ENCODE results near the gene MGLL.

The MGLL gene

DNA sequence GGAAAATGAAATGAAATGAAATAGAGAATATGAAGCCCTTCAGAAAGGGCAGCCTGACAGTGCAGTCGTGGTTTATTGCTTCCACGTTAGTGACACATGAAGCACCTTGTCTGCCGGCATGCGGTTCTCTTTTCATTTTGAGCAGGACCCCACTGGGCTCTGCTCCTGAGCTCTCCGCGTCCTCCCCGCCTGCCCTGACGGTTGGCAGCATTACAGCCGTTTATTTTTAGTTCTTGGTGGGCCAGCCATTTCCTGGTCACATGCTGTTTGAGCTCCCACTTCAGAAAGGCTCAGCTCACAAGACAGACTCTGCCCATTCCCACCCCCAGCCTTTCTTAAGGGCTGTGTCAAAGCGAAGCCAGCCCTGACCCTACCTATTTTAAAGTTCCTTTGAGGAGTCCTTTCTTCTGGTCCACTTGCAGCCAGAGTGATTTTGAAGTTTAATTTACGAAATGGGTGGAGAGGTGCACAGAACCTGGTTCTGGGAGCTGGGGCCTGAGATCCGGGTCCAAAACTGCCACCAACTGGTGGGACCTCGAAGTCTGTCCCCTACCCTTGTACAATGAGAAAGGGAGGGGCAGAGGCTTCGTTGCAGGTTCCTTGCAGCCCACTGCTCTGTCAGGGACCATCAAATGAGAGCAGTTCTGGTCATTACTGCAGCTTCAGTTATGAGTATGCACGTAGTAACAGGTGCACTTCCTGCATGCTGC, 60.1 kb downstream of the MGLL start:
- no peaks in the 10 kb centered on the region for H3K27me3 ChIP-seq (ENCODE audit: control insufficient read depth, insufficient read depth, low read length)
- H3K27ac ChIP-seq (ENCODE audit: low read depth, low read length) = peak overlapping the region; percentile 58
- H3K4me1 ChIP-seq (ENCODE audit: control insufficient read depth, insufficient read depth, low read length) = peaks cover 21% of the 10 kb centered on the region
- H3K36me3 ChIP-seq (ENCODE audit: control insufficient read depth, insufficient read depth, low read length) = no peaks in the 10 kb centered on the region
- H3K4me3 ChIP-seq (ENCODE audit: low read length) = peak overlapping the region; percentile 28
- H3K9ac ChIP-seq (ENCODE audit: low read length) = no peak overlapping the region

DNA sequence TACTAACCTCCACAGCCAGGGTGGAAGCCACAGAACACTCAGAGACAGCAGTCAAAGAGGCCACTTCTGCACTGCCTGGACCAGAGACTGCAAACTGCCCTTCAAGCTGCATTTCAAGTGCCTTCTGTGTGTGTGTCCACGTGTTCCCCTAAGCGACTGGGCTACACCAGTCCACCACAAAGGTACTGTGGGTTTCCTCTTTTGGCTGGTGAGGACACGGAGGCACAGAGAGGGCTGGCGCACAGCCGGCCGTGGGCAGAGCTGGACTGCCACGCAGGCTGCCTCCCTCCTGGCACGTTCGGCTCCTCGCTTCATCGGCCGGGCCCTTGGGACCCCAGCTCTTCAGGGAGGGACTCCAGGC, 60.9 kb downstream of the MGLL start:
- Histone ChIP-seq H3K4me1 (ENCODE audit: control insufficient read depth, insufficient read depth, low read length) (peaks cover 21% of the 10 kb centered on the region), H3K4me3 (ENCODE audit: low read length) (peak overlapping the region; percentile 3), H3K27ac (ENCODE audit: low read depth, low read length) (peak overlapping the region; percentile 38), H3K27me3 (ENCODE audit: control insufficient read depth, insufficient read depth, low read length) (no peaks in the 10 kb centered on the region), H3K9ac (ENCODE audit: low read length) (no peak overlapping the region), H3K36me3 (ENCODE audit: control insufficient read depth, insufficient read depth, low read length) (no peaks in the 10 kb centered on the region)

DNA sequence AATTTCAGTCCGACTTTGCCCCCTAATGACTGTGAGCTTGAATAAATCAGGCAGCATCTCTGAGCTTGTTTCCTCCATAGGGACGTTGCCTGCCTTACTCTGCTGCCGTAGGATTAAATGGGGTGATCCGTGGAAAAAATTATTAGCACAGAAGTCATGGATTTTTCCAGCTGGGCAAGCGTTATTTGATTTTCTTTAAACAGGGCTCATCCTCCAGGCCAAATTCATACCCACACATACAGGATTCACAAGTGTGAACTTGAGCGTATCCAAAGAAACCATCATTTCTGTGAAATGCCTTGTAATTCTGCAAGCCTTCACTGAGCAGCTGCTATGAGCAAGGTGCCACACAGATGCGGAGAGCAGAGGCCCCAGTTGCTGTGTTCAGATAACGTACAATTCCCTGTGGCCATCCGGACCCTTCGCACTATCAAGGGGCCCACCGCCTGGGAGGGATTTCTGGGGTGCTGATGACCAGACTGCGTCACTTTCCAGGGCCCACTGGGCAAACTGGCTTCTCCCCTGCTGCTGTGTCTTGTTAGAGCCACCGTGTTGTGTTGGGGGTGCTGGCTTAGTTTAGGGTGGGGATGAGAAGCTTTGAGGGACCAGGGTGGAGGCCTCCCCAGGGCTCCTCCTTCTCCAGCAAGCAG, 61.4 kb downstream of the MGLL start:
- no peaks in the 10 kb centered on the region for H3K27me3 ChIP-seq (ENCODE audit: control insufficient read depth, insufficient read depth, low read length)
- no peak overlapping the region for H3K9ac ChIP-seq (ENCODE audit: low read length)
- H3K4me1 ChIP-seq (ENCODE audit: control insufficient read depth, insufficient read depth, low read length) = peaks cover 21% of the 10 kb centered on the region
- no peak overlapping the region for H3K4me3 ChIP-seq (ENCODE audit: low read length)
- H3K36me3 ChIP-seq (ENCODE audit: control insufficient read depth, insufficient read depth, low read length) = no peaks in the 10 kb centered on the region
- peak overlapping the region; percentile 38 for H3K27ac ChIP-seq (ENCODE audit: low read depth, low read length)

DNA sequence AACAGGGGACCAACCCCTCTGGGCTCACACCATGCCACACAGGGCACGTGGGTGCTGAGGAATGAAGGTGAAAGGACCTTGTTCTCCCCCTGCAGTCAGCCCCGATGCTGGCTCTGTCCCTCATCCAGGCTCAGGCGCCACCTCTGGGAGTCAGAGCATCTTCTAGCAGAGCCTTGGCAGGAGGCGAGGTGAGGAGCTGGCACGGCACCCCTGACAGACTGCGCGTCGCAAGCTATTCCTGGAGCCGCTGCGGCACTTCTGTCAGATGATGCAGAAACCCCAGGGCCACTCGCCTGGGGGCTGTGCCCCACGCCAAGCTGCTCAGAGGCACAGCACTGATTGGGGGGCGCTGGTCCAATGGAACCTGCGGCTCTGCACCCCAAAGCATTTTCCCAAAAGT, 62.0 kb downstream of the MGLL start:
- peaks cover 21% of the 10 kb centered on the region for H3K4me1 ChIP-seq (ENCODE audit: control insufficient read depth, insufficient read depth, low read length)
- no peak overlapping the region for H3K9ac ChIP-seq (ENCODE audit: low read length)
- no peaks in the 10 kb centered on the region for H3K27me3 ChIP-seq (ENCODE audit: control insufficient read depth, insufficient read depth, low read length)
- no peaks in the 10 kb centered on the region for H3K36me3 ChIP-seq (ENCODE audit: control insufficient read depth, insufficient read depth, low read length)
- H3K27ac ChIP-seq (ENCODE audit: low read depth, low read length) = no peak overlapping the region
- H3K4me3 ChIP-seq (ENCODE audit: low read length) = no peak overlapping the region

DNA sequence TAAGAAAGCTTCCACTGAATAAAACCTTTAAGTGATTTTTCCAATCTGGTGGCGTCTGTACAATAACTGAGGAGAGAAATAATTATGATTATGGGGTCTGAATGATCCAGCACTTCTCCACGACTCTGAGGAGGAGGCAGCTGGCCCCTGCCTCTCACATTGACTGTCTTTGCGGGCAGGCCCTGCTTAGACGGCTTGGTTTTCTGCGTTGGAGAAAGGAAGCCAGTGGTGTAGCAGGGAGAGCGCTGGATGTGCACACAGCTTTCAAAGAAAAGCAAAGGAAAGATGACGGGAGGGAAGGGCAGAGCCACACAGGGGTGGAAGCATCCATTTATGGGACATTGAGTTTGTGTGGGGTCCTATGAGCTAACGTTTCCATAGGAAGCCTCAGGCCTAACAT, 62.5 kb downstream of the MGLL start:
- H3K36me3 ChIP-seq (ENCODE audit: control insufficient read depth, insufficient read depth, low read length) = no peaks in the 10 kb centered on the region
- peaks cover 21% of the 10 kb centered on the region for H3K4me1 ChIP-seq (ENCODE audit: control insufficient read depth, insufficient read depth, low read length)
- no peak overlapping the region for H3K4me3 ChIP-seq (ENCODE audit: low read length)
- no peaks in the 10 kb centered on the region for H3K27me3 ChIP-seq (ENCODE audit: control insufficient read depth, insufficient read depth, low read length)
- no peak overlapping the region for H3K27ac ChIP-seq (ENCODE audit: low read depth, low read length)
- H3K9ac ChIP-seq (ENCODE audit: low read length) = no peak overlapping the region

DNA sequence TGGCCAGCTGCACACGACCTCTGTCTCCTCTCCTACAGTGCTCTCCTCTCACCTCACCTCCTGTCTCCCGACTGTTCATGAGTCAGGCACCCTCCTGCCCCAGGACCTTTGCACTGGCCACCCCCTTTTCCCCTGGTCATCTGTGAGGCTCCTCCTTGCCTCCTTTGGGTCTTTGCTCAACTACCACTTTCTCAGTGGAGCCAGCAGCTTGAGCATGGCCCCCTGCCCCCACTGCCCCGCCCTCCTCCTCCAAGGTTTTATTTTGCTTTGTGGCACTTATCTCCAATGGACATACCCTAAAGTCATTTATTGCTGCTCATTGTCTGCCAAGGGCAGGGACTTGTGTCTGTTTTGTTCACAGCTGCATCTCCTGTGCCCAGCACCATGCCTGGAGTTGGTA, 64.3 kb downstream of the MGLL start:
- Histone ChIP-seq H3K4me1 (ENCODE audit: control insufficient read depth, insufficient read depth, low read length) (peaks cover 17% of the 10 kb centered on the region), H3K27me3 (ENCODE audit: control insufficient read depth, insufficient read depth, low read length) (no peaks in the 10 kb centered on the region), H3K36me3 (ENCODE audit: control insufficient read depth, insufficient read depth, low read length) (no peaks in the 10 kb centered on the region), H3K9ac (ENCODE audit: low read length) (no peak overlapping the region), H3K27ac (ENCODE audit: low read depth, low read length) (no peak overlapping the region), H3K4me3 (ENCODE audit: low read length) (no peak overlapping the region)

DNA sequence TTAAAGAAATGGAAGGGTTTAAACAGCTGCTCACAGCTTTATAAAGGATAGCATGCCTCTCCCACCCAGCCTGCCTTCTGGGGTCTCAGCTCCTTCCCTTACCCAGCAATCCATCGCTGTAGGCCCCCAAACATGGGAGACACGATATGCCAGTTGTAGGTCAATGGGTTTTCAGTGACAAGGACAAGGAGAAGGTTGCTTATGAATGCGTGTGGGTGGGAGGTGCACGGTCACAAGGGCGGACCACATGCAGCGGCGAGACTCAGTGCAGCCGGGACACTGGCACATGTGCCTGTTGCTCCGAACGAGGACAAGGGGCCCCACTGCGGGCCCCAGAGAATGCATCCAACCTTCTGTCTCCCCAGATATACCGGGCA, 67.0 kb downstream of the MGLL start:
- Histone ChIP-seq H3K4me3 (ENCODE audit: low read length) (no peak overlapping the region), H3K36me3 (ENCODE audit: control insufficient read depth, insufficient read depth, low read length) (no peaks in the 10 kb centered on the region), H3K27me3 (ENCODE audit: control insufficient read depth, insufficient read depth, low read length) (no peaks in the 10 kb centered on the region), H3K9ac (ENCODE audit: low read length) (no peak overlapping the region), H3K27ac (ENCODE audit: low read depth, low read length) (no peak overlapping the region), H3K4me1 (ENCODE audit: control insufficient read depth, insufficient read depth, low read length) (no peaks in the 10 kb centered on the region)

DNA sequence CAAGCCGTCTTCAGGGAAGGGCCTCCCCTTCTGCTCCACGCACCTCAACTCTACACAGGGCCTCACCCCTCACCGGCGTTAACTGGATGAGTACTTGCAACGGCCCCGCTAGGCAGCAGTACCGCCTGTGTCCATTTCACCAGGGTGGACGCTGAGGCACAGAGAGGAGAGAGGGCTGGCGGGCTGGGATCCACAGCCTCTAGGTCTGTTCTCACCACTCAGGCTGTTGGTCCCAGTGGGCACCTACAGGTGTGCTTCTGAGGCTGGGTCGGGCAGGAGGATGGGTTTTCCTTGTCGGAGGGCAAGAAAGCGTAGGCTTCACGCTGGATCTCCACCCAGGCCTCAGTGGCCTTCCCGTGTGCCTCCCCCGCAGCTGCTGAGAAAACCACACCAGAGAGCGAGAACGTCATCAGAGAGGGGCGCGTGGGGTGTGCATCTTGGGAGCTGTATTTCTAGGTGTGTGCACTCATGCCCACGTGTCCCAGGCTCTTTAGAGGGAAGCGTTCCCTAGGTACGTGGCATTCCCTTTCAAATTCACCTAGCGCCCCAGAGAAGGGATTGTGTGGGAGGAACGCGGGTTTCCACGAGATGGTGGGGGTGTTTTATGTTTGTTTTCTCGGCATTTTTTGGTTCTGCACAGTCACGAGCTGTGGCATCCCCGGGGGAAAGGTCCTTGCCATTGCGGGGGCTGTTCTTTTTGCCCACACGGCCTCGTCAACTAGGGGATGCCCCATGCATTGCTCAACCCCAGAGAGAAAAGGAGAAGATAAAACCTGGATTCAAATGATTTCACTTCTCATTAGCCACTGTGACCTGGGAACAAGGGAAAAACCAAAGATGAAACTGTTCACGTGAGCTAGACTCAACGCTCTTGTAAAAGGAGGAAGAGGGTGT, 67.7 kb downstream of the MGLL start:
- no peak overlapping the region for H3K4me3 ChIP-seq (ENCODE audit: low read length)
- no peak overlapping the region for H3K27ac ChIP-seq (ENCODE audit: low read depth, low read length)
- no peaks in the 10 kb centered on the region for H3K4me1 ChIP-seq (ENCODE audit: control insufficient read depth, insufficient read depth, low read length)
- H3K27me3 ChIP-seq (ENCODE audit: control insufficient read depth, insufficient read depth, low read length) = no peaks in the 10 kb centered on the region
- H3K9ac ChIP-seq (ENCODE audit: low read length) = no peak overlapping the region
- no peaks in the 10 kb centered on the region for H3K36me3 ChIP-seq (ENCODE audit: control insufficient read depth, insufficient read depth, low read length)

DNA sequence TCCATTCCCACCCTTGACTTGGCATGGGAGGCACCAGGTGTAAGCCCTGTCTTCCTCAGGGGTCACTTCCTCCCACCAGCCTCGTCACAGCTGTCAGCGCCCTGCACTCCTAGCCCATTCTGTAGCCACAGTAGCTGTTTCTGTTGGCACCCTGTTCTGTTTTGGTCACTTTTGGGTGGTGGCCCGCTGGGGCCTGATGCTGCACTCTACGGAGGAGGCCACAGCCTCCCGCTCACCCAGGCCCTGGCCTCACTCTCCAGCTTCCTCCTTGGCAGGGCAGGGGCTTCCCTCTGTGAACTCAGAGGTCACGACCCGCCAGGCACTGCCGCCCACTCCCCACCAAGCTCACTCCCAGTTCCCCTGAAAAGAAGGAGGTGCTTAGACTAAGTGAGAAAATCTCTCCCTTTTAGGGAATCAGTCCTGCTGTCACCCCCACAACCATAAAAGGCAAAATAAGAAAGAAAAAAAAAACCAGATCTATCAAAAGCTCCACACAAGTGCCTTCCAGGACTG, 68.4 kb downstream of the MGLL start:
- Histone ChIP-seq H3K4me3 (ENCODE audit: low read length) (no peak overlapping the region), H3K9ac (ENCODE audit: low read length) (no peak overlapping the region), H3K4me1 (ENCODE audit: control insufficient read depth, insufficient read depth, low read length) (peaks cover 5% of the 10 kb centered on the region), H3K27me3 (ENCODE audit: control insufficient read depth, insufficient read depth, low read length) (no peaks in the 10 kb centered on the region), H3K36me3 (ENCODE audit: control insufficient read depth, insufficient read depth, low read length) (no peaks in the 10 kb centered on the region), H3K27ac (ENCODE audit: low read depth, low read length) (no peak overlapping the region)

DNA sequence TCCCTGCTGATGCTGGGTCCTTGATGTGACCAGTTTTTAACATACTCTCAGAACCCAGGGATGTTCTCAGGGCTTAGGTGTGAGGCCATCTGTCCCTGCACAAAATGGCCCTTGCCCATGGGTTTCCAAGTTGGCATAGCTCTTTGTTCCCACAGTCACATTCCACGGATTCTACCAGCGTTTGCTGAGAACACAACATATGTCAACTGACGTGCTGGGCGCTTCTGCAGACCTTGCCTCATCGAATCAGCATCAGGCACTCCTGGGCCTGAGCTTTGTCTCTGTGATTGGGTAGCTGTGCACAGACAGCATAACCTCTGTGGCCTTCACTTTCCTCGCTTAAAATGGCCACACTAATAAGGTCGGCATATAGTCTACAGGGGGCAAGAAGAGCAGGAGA, 69.0 kb downstream of the MGLL start:
- H3K4me3 ChIP-seq (ENCODE audit: low read length) = no peak overlapping the region
- no peaks in the 10 kb centered on the region for H3K36me3 ChIP-seq (ENCODE audit: control insufficient read depth, insufficient read depth, low read length)
- peaks cover 11% of the 10 kb centered on the region for H3K4me1 ChIP-seq (ENCODE audit: control insufficient read depth, insufficient read depth, low read length)
- H3K9ac ChIP-seq (ENCODE audit: low read length) = no peak overlapping the region
- H3K27me3 ChIP-seq (ENCODE audit: control insufficient read depth, insufficient read depth, low read length) = no peaks in the 10 kb centered on the region
- no peak overlapping the region for H3K27ac ChIP-seq (ENCODE audit: low read depth, low read length)

DNA sequence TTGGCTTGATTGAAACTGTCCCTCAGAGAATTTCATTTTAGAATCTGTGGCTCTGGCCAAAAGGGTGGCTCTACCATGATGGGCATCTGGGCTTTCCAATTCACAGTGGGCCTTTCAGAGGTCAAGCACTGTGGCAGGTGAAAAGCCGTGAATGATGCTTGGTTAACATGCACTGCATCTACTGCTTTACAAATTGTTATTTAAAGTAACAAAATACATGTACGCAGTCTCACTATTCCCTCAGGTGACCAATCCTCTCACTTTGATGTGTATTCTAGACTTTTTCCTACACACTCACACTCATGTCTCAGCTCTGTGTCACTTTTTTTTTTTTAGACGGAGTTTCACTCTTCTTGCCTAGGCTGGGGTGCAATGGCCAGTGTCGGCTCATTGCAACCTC, 70.5 kb downstream of the MGLL start:
- H3K27ac ChIP-seq (ENCODE audit: low read depth, low read length) = no peak overlapping the region
- H3K27me3 ChIP-seq (ENCODE audit: control insufficient read depth, insufficient read depth, low read length) = no peaks in the 10 kb centered on the region

DNA sequence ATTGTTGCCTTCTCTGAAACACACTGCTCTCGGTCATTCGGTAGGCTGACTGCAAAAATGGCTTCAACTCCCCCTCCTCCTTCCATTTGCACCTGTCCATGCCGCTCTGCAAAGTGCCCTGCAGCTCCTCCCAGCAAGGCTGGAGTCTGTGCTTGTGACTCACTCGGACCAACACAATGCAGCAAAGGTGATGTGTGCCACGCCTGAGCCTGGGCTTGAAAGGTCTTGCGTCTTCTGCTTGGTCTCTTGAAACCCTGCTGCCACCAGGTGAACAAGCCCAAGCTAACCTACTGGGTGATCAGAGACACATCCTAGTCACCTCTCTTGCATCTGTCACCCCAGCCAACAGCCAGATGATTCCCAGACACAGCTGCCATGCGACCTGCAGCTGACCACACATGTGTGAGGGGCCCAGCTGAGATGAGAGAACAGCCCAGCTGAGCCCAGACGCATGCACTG, 71.1 kb downstream of the MGLL start:
- Histone ChIP-seq H3K27ac (ENCODE audit: low read depth, low read length) (no peak overlapping the region), H3K4me3 (ENCODE audit: low read length) (no peak overlapping the region), H3K4me1 (ENCODE audit: control insufficient read depth, insufficient read depth, low read length) (peaks cover 15% of the 10 kb centered on the region), H3K9ac (ENCODE audit: low read length) (no peak overlapping the region), H3K27me3 (ENCODE audit: control insufficient read depth, insufficient read depth, low read length) (no peaks in the 10 kb centered on the region), H3K36me3 (ENCODE audit: control insufficient read depth, insufficient read depth, low read length) (no peaks in the 10 kb centered on the region)

More for the DNA sequence above, 70.5 kb downstream of the MGLL start:
- H3K4me3 ChIP-seq (ENCODE audit: low read length) = no peak overlapping the region
- no peak overlapping the region for H3K9ac ChIP-seq (ENCODE audit: low read length)
- no peaks in the 10 kb centered on the region for H3K36me3 ChIP-seq (ENCODE audit: control insufficient read depth, insufficient read depth, low read length)
- peaks cover 15% of the 10 kb centered on the region for H3K4me1 ChIP-seq (ENCODE audit: control insufficient read depth, insufficient read depth, low read length)
